Kidney epithelial cell (primary cell): ENCODE data around the gene NETO2. TPM values are rescaled to one million over a fixed set of nuclear protein-coding genes. Genes with fewer than 3 reads are reported as not detected.

Experiments
- DNase-seq: peaks from one replicate; pipeline ENCODE4 v3.0.0-alpha.2; 2010; ENCODE audit warnings: low read depth
- H3K27me3 ChIP-seq: 2 replicates; pipeline ENCODE4 v1.6.0; 2011; ENCODE audit warnings: low read length; ENCODE audit not compliant: control insufficient read depth, insufficient read depth
- H3K36me3 ChIP-seq: 2 replicates; pipeline ENCODE4 v1.5.1; 2011; ENCODE audit warnings: low read length; ENCODE audit not compliant: control insufficient read depth, insufficient read depth
- H3K4me3 ChIP-seq: 2 replicates; pipeline ENCODE4 v1.5.1; 2011; ENCODE audit warnings: low read depth, mild to moderate bottlenecking, control low read depth, low read length
- CTCF ChIP-seq: IDR thresholded peaks from 2 replicates; pipeline ENCODE4 v1.5.1; 2011; ENCODE audit warnings: mild to moderate bottlenecking, moderate library complexity, low read length, control low read depth, inconsistent platforms; ENCODE audit not compliant: insufficient read depth, poor library complexity, severe bottlenecking
- total RNA-seq: library from RNA; depleted of rRNA; stranded (reverse); fragments of >200 nt; gene quantifications from 2 replicates; pipeline ENCODE4 v1.2.3, GENCODE V29; 2015

The NETO2 gene
- total RNA-seq, 1 donor from 2014 or later, result 41.9 TPM

- no peaks in the 10 kb centered on the region for H3K36me3 ChIP-seq
- DNase-seq, result no peak
- H3K4me3 ChIP-seq, result no peak overlapping the region
- no peaks in the 10 kb centered on the region for H3K27me3 ChIP-seq
- no peak for TF ChIP-seq CTCF
These were observed 6.3 kb upstream of the NETO2 start for GRCh38 chr16:47150067-47150466.

- no peak for DNase-seq
- H3K36me3 ChIP-seq, result no peaks in the 10 kb centered on the region
- H3K4me3 ChIP-seq, result peak overlapping the region; percentile 54
- no peaks in the 10 kb centered on the region for H3K27me3 ChIP-seq
- TF ChIP-seq CTCF, result no peak
These were observed 773 bp upstream of the NETO2 start for GRCh38 chr16:47144559-47144877.

GRCh38 chr16:47142821-47143676 is 696 bp downstream of the NETO2 start:
- TF ChIP-seq CTCF, result no peak
- no peaks in the 10 kb centered on the region for H3K27me3 ChIP-seq
- DNase-seq, result no peak
- H3K4me3 ChIP-seq, result peak overlapping the region; percentile 54
- no peaks in the 10 kb centered on the region for H3K36me3 ChIP-seq

GRCh38 chr16:47142486-47142820 is 1.3 kb downstream of the NETO2 start:
- no peaks in the 10 kb centered on the region for H3K36me3 ChIP-seq
- no peak for DNase-seq
- peak overlapping the region; percentile 54 for H3K4me3 ChIP-seq
- no peaks in the 10 kb centered on the region for H3K27me3 ChIP-seq
- TF ChIP-seq CTCF, result no peak

GRCh38 chr16:47141773-47142485 is 1.8 kb downstream of the NETO2 start:
- Histone ChIP-seq H3K4me3 (peak overlapping the region; percentile 54), H3K36me3 (no peaks in the 10 kb centered on the region), H3K27me3 (no peaks in the 10 kb centered on the region)
- TF ChIP-seq CTCF, result peak; percentile 96
- DNase-seq, result peak; percentile 65
